IMR-90 (cell line): Measurements from ENCODE around the gene CCL23. TPM values are rescaled to one million over a fixed set of nuclear protein-coding genes. Genes with fewer than 3 reads are reported as not detected.

Experiments
- polyA plus RNA-seq, 3 experiments: library from polyadenylated mRNA; depleted of rRNA; stranded (reverse); fragments of >200 nt; gene quantifications; 2 replicates each; pipeline ENCODE4 v1.2.3, GENCODE V29; 2012; ENCODE audit warnings: low replicate concordance in 1 of 3
- total RNA-seq: library from RNA; depleted of rRNA; stranded (reverse); fragments of >200 nt; gene quantifications from 2 replicates; pipeline ENCODE4 v1.2.3, GENCODE V29; 2012; rRNA removed

The CCL23 gene
- total and polyA plus RNA-seq, 2 of the 4 experiments (the other 2 are of a cell fraction) = not detected

Other genes starting within 250 kb of the CCL23 start
- gene MMP28, start 222.3 kb downstream of the CCL23 start, total RNA-seq = 0.18 TPM in 1 of 2 replicates, not detected in the other
- gene MMP28, start 222.3 kb downstream of the CCL23 start, polyA plus RNA-seq (2012; rRNA removed) = not detected in 2 replicates
- gene TAF15, start 208.5 kb downstream of the CCL23 start, total RNA-seq = 46.8 and 47.2 TPM in 2 replicates
- 69.8 and 98.0 TPM in 2 replicates for gene TAF15, start 208.5 kb downstream of the CCL23 start, polyA plus RNA-seq (2012; rRNA removed)
- gene HEATR9, start 149.1 kb downstream of the CCL23 start, total RNA-seq = not detected in 2 replicates
- gene HEATR9, start 149.1 kb downstream of the CCL23 start, polyA plus RNA-seq (2012; rRNA removed) = not detected in 2 replicates
- gene CCL5, start 137.6 kb downstream of the CCL23 start, total RNA-seq = not detected in 2 replicates
- gene CCL5, start 137.6 kb downstream of the CCL23 start, polyA plus RNA-seq (2012; rRNA removed) = not detected in 2 replicates
- gene RDM1, start 87.2 kb downstream of the CCL23 start, total RNA-seq = 0.18 TPM in 1 of 2 replicates, not detected in the other
- not detected in 2 replicates for gene RDM1, start 87.2 kb downstream of the CCL23 start, polyA plus RNA-seq (2012; rRNA removed)
- not detected in 2 replicates for gene LYZL6, start 74.3 kb downstream of the CCL23 start, total RNA-seq
- gene LYZL6, start 74.3 kb downstream of the CCL23 start, polyA plus RNA-seq (2012; rRNA removed) = not detected in 2 replicates
- gene CCL16, start 36.5 kb downstream of the CCL23 start, total RNA-seq = not detected in 2 replicates
- gene CCL16, start 36.5 kb downstream of the CCL23 start, polyA plus RNA-seq (2012; rRNA removed) = not detected in 2 replicates
- not detected in 2 replicates for gene CCL14, start 31.2 kb downstream of the CCL23 start, total RNA-seq
- gene CCL14, start 31.2 kb downstream of the CCL23 start, polyA plus RNA-seq (2012; rRNA removed) = not detected in 2 replicates
- not detected in 2 replicates for gene CCL15, start 16.4 kb downstream of the CCL23 start, total RNA-seq
- not detected in 2 replicates for gene CCL15, start 16.4 kb downstream of the CCL23 start, polyA plus RNA-seq (2012; rRNA removed)
- not detected in 2 replicates for gene CCL18, start 46.3 kb upstream of the CCL23 start, total RNA-seq
- gene CCL18, start 46.3 kb upstream of the CCL23 start, polyA plus RNA-seq (2012; rRNA removed) = not detected in 2 replicates
- gene CCL3, start 72.2 kb upstream of the CCL23 start, total RNA-seq = not detected in 2 replicates
- not detected in 2 replicates for gene CCL3, start 72.2 kb upstream of the CCL23 start, polyA plus RNA-seq (2012; rRNA removed)
- gene CCL4, start 85.9 kb upstream of the CCL23 start, total RNA-seq = not detected in 2 replicates
- gene CCL4, start 85.9 kb upstream of the CCL23 start, polyA plus RNA-seq (2012; rRNA removed) = not detected in 2 replicates
- not detected in 2 replicates for gene TBC1D3B, start 158.7 kb upstream of the CCL23 start, total RNA-seq
- 0.94 and 1.6 TPM in 2 replicates for gene TBC1D3B, start 158.7 kb upstream of the CCL23 start, polyA plus RNA-seq (2012; rRNA removed)
- gene CCL3L1, start 178.8 kb upstream of the CCL23 start, total RNA-seq = not detected in 2 replicates
- gene CCL3L1, start 178.8 kb upstream of the CCL23 start, polyA plus RNA-seq (2012; rRNA removed) = not detected in 2 replicates
- gene CCL4L2, start 193.1 kb upstream of the CCL23 start, total RNA-seq = not detected in 2 replicates
- not detected in 2 replicates for gene CCL4L2, start 193.1 kb upstream of the CCL23 start, polyA plus RNA-seq (2012; rRNA removed)
- not detected in 2 replicates for gene TBC1D3I, start 246.6 kb upstream of the CCL23 start, total RNA-seq
- gene TBC1D3I, start 246.6 kb upstream of the CCL23 start, polyA plus RNA-seq (2012; rRNA removed) = 0.07 TPM in 1 of 2 replicates, not detected in the other